Measurements from ENCODE around the gene MTFR1L.
A peak's percentile ranks its signal among the peaks of the same experiment; 100 is the strongest.

The MTFR1L gene

DNA sequence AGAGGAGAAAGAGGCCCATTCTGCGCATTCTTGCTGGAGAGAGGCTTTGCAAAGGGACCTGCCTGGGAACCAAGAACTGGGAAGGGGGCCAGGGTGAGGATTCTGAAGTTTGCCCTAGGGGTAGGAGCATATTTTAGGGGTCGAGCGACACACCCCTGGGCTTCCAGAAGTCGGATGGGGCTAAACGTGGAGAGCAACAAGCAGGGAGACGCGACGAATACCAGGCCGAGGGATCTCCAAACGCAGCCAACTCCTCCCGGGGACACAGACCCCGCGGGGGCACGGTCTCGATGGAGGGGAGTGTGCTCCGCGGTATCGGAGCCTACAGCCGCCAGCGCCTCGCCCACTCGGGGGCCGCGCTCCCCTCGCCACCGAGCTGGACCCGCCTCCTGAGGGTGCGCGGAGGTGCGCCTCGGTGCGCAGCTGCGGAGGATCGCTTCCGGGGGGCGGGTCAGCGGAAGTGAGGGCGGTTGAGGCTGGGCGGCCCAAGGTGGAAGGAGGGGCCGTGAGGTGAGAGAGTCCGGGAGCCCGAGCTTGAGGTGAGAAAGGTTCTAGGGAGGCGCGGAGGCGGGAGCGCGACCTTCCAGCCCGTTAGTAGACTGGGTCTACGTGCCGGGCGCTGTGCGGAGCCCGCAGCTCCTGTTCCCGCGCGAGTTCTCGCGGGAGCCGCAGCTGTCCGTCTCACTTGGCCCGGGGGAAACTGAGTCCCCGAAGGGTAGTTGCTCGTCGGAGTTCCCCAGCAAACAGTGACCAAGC lies at the start of gene MTFR1L:
MTFR1L (plus strand) TSS at position 464 of the 756 bp plus-strand sequence. CDS start 3,151 bp downstream, outside the sequence.
- FAIRE-seq, result no peak

DNA sequence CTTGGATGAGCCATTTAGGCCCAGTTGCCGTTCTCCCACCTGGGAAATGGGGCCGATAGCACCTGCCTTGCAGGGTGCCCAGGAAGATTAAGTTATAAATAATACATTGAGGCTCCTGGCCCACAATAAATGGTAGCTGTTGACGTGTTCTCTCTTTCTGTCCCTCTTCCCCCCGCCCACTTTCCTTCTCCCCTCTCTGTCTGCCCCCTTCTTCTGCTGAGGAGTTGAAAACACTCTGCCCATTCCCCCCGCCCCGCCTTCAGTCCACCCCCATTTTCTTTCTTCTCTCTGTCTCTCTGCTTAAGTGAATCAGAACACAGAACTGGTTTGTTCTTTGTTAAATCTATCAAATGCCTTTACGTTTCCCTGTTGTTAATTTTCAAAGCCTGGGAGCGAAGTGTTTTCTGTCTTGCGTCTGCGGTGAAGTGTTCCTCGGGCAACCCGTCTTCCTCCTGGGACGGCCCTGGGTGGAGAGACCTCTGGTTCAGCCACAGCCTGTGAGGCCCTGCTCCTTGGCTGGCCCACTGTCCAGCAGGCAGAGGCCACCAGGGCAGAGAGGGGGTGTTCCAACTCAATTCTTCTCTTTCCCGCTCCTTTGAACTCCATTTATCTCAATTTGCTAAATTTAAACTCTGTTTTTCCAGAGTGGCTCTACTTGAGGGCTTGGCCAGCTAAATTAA lies 49.1 kb upstream of the MTFR1L start:
- FAIRE-seq, result no peak

DNA sequence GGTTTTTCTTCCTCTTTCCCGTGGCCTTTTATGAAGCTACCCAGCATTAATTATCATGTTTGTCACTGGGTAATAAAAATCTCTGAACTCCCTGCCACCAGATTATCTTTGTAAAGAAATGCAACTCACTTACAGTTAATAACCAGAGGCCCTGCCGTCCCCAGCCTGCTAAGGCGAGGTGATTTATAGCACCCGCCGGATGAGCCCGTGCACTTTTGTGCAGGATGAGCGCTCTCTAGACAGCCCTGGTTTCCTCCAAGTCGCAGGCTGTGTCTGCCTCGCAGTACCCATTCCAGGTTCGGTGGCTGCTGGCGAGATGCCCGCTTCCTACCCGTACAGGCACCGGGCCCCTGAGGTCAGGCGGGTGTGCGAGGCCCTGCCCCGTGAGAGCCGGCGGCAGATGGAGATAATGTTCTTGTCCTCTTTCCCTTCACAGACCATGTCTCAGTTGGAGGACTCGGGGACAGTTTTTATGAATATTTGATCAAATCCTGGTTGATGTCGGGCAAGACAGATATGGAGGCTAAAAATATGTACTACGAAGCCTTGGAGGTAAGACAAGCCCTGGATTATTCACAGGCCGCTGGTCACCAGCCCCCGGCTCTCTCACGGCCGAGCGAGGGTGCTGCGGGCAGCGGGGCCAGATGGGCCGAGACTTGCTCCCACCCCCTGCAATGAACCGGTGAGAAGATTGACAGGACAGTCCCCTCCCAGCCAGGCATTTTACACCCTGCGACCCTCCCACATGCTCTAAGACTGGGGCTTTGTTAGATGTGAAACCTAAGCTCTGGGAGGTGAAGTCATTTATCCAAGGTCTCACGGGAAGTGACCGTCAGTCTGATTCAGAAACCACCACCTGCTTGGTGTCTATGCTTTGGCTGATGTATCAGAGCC lies 48.3 kb upstream of the MTFR1L start:
- FAIRE-seq, result no peak

DNA sequence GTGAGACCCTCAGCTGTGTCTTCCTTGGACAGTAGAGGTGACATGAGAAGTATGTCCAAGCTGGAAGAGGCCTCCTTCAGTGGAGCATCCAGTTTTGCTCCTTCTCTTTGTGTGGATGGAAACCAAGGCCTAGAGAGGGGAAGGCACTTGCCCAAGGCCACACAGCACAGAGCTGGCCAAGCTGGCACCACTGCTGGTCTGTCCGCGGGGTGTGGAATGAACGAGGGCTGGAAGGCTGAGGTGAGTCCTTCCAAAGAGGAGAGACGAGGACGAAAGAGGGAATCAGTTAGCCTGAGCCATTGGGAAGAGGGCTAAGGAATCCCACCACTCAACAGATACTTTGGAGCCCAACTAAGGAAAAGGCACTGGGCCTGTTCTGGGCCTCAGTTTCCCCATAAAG lies 47.6 kb upstream of the MTFR1L start:
- no peak for FAIRE-seq

DNA sequence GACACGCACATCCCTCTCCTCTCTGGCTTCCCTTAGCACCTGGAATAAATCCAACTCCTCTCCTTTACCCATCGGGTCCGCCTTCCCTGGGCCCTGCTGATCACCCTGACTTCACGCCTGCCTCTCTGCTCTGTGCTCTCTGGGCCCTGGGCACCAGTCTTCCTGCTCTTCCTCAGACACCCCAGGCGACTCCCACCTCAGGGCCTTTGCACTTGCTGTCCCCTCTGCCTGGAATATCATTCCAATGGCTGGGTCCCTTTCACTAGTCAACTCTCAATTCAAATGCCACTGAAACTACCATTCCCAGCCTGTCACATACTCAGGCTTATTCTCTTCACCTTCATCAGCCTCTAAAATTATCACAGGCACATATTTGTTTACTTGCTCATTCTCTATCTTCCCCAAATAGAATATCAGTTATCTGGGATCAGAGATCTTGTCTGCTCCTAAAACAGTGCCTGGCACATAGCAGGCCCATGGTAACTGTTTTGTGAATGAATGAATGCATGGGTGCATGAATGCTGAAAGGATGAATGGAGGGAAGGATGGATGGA lies 47.0 kb upstream of the MTFR1L start:
- FAIRE-seq, result no peak

DNA sequence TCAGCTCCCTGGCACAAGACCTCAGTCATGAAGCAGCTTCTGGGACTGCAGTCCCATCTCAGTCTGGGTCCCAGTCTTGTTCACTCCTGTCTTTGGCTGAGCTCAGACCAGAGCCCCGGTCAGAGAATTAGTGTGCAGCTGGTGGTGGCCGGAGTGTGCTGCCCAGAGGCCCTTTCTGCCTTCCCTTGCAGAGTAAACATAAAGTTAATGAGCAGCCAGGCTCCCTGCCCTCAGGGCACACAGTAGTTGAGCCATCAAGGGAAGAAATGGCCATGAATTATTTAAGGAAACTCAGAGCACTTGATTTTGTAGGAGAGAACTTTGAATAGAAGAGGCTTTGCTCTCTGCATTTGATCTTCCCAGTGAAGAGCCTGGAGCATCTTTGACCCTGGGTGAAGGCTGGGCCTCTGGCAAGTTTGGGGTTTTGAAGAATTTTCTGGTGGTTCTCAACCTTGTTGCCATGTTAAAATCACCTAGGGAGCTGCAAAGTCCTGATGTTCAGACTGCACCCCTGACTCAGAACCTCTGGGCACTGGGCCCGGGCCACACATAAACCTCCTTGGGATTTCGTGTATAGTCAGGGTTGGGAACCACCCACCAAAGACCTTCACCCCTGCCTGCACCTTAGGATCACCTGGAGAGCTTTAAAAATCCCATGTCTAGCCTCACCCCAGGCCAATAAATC lies 46.2 kb upstream of the MTFR1L start:
- FAIRE-seq, result no peak

DNA sequence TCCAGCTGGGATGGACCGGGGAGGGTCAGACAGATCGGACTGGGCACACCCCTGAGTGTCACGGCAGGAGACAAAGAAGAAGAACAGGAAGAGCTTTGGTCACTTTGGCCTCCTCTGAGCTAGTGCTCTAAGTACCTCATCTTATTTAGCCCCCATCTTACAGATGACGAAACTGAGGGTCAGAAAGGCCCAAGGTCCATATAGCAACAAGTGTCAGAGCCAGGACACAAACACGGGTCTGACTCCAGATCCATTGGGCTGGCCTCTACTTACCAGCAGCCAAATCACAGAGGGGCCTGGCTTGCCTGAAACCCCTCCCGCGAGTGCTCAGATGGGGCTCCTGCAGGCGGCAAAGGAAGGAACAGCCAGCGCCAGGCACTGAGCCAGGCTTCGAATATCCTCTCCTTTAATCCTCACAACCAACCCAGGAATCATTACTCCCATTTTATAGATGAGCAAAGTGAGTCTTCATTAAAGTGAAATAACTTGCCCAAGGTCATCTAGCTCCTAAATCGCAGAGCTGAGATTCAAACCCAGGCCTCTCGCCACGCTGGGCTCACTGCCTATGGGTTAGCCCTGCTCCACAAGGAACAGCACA lies 45.4 kb upstream of the MTFR1L start:
- FAIRE-seq, result no peak

DNA sequence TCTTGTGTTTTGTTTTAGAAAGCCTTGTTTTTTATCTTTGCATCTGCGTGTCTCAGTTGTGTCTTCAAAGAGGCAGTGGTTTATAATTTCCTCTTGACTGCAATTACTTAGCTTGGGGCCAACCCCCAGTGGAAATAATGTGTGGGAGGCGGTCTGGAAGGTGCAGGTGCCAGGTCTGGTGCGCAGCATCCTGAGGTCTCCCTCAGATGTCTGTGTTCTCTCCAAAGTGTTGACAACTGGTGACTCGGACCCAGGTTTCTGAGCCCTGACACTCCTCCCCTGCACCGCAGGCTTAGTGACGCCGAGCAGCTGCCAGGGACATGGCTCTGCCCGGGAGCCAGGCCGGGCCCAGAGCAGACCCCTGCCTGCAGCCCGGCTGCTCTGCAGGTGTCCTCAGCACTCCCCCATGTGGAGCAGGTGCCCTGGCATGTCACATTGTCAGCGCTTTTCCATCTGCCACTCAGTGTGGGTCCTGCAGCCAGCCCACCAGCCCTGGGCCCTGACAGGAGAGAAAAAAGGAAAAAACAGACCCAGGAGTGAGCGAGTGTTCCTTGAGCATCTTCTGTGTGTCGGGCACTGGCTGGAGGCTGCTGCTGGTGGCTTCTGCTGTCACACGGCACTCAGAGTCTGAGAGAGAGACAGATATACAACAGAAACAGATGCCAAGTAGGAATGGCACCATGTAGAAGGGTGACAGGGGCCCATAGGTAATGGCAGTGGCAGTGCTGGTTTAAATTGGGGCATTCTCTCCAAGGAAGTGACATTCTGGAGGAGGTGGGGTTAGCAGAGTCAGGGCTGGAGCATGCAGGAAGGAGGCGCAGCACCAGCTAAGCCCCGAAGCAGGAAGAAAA lies 44.6 kb upstream of the MTFR1L start:
- FAIRE-seq, result no peak

DNA sequence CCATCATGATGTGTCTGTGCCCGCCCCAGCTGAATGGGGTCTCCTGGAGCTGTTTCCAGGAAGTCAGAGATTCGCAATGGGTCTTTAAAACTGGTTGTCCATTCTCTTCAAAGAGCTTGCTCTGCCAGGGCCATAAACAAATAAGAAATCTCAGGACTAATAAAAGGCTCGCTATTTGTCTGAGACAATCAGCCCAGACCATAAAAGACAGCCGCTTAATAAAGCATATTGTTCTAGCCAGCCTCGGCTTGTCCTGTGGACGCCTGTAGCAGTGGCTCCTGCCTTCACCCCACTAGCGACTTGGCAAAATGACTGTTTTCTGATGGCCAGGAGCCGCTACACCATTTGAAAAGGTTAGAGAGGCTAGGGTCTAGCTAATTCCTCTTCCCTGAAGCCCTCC lies 40.4 kb upstream of the MTFR1L start:
- no peak for FAIRE-seq

DNA sequence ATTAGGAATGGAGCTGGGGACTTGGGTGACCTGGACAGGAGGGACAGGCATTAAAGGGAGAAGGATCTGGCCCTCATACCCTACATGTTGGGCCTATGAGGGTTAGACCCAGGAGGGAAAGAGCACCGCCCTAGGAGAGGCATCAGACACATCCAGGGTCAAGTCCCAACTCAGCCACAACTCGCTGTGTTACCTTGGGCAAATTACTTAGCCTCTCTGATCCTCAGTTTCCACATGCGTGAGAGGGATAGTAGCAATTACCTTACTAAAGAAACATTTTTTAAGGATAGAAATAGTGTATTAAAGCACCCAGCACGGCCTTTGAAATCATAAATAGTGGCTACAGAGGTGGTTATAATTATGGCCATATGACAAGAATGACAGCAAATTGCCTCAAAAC lies 39.9 kb upstream of the MTFR1L start:
- no peak for FAIRE-seq

DNA sequence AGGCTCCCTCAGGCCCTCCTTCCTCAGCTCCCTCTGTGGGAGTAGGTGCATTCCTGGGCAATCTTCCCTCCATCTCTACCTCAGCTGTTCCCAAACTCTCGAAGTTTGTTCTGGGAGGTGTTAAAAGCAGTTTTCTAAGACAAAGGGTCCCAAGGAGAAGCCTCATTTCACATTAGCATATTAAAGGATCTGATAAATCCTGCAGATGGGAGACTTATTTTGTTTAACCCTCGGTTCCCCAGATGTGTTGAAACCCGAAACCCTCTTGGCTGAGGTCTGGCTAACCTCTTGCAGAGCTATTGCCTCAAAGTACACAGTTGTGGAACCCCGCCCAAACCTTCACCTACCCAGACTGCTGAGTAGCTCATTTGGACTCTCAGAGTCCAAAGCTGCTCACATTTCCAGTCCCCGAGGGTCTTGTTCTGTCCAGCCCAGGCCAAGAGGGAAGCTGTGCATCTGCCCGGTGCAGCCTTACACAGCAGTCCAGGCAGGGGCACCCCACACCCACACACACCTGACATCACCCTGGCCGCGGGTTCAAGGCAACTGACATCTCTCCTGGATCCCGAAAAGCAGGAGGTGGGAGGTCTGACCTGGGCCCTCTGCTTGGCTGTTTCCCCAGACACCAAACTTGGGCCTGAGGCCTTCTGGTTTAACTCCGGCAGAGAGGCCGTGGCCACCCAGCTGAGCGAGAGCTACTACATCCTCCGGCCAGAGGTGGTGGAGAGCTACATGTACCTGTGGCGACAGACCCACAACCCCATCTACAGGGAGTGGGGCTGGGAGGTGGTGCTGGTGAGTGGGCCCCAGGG lies 39.2 kb upstream of the MTFR1L start:
- FAIRE-seq, result peak; percentile 4

DNA sequence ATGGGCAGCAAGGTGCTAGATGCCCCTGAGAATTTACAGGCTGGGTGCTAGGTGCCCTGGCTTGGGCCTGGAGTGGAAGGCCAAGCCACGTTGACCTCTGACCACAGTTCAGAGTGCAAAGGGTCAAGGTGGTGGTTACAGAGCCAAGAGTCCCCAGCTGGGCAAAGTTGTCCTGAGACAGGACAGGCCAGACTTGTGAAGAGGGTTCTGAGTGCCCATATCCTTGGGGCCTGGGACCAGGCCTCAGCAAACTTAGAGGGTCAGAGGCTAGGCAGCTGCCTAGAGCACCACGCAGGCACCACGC lies 38.7 kb upstream of the MTFR1L start:
- FAIRE-seq, result no peak

DNA sequence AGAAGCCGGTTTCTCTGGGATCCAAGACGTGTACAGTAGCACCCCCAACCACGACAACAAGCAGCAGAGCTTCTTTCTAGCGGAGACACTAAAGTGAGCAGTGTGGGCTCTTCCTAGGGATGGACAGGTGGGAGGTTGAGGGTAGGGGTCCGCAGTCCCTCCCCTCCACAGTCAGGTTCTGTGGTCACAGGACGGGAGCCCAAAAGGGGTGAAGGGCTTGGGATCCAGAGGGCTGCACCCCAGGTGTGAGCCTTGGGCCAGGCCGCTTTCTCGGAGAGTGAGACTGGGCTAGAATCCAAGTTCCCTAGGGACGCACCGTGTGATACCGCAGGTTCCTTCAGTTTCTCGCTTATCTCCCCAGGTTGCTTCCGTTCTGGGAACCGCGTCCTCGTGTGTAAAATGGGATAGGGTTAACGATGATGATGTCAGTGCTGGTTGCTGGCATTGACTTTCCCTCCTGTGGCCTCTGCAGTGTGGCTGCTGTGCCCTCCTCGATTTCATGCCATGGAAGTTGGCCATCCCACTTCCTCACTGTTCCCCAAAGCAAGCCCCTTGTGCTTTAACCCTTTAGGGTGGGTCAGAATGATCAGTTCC lies 37.0 kb upstream of the MTFR1L start:
- no peak for FAIRE-seq

DNA sequence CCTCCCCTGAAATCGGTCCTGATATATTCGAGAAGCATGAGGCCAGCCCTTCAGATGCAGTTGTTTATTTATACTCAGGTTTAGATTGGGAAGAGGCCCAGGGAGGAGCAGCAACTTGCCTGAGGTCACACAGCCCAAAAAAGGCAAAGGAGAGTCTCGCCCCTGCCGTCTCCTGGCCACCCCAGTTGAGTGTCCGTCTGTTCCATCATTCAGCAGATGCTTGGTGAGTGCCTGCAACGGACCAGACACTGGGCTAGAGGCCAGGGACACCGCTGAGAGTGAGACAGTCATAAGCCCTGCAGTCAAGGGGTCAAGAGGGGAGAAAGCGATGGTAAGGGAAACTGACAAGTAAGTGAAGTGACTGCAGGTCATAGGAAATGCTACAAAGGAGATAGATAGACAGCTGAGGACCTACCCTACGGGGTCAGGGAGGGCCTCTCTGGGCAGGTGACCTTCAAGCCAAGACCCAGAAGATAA lies 35.1 kb upstream of the MTFR1L start:
- FAIRE-seq, result no peak

DNA sequence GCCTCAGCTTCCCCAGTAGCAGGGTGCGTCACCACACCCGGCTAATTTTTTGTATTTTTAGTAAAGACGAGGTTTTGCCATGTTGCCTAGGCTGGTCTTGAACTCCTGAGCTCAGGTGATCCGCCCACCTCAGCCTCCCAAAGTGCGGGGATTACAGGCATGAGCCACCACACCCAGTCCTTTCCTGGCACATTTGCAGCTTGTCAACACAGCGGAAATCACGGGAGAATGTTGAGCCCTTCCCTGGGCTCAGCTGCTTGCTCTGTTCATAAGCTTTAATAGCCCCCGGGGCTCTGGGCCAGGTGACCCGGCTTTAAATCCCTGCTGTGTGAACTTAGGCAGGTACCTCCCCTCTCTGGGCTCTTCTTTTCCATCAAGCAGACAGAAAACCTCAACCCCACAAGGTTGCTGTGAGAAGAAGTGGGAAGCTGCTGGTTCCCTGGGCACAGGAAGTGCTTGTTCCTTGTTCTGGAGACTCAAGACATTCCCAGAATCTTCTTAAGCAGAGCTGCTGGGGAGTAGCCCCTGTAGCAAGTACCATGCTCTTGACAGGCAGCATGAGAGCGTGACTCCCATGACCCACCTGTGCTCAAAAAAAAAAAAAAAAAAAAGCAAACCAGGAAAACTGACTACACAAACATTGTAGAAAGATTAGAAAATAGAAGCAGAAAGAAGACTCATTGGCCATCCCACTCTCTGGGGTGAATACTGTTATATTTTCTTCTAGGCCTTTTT lies 34.3 kb upstream of the MTFR1L start:
- FAIRE-seq, result no peak

DNA sequence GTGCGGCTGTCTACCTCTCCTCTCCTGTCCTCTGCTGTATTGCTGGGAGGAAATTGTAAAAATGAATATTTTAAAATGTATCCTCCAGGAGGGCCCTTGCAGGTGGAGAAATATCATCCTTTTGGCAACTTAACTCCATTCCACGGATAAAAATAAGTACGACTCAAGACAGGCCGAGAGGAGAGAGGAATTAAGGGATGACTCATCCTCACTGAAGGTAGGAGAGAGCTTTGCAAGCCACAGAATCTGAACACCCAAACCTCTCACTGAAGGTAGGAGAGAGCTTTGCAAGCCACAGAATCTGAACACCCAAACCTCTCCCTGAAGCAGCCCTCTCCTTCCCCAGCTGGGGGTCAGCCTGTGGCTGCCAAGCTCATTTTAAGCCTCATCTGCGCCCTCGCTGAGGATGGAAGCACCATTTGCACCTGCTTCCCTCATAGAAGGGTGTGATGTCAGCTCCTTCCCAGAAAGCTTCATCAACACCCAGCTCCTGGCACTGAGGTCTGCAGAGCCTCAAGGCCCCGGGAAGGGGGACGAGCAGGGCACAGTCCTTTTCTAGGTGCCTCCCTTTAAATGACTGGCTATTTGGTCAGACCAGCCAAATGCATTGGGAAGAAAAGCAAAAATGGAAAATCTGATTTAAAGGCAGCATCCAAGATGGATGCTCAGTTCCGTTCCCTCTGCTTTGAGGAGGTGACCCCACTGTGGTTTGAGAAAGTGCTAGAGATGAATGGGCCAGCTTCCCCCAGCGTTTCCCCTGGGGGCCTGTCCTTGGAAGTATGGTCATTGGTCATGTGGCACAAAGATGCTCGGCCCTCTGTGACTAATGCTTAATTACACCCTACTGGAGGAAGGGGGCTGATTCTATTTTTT lies 32.6 kb upstream of the MTFR1L start:
- FAIRE-seq, result no peak

DNA sequence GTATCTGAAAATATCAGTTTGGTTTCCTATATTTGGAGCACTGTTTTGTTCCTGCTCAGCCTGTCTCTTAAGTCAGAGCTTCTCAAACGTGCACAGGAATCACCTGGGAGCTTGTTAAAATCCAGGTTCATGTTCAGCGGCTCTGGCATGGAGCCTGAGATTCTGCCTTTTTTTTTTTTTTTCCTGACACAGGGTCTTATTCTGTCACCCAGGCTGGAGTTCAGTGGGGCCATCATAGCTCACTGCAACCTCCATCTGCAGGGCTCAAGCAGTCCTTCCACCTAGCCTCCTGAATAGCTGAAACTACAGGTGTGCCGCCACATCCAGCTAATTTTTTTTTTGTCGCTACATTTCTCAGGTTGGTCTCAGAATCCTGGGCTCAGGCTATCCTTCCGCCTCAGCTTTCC lies 32.0 kb upstream of the MTFR1L start:
- FAIRE-seq, result no peak

DNA sequence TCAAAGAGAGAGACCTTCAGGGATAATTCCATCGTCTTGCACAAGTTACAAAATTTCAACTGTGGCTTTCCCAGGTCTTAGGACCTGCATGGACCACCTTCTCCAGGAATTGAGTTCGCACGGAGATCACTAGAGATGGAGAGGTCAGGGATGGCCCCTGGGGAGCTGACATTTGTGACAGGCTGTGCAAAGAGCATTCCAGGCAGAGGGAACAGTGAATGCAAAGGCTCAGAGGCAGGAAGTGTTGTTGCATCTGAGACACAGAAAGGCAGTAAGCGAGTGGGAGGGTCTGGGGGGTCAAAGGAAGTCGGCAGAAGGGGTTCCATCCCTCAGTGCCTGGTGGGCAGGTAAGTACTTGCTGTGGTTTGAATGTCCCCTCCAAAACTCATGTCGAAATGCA lies 29.3 kb upstream of the MTFR1L start:
- FAIRE-seq, result no peak
